Peyer's patch (tissue), 4 donors: Measurements from ENCODE around the gene CHST11. TPM values are rescaled to one million over a fixed set of nuclear protein-coding genes. Genes with fewer than 3 reads are reported as not detected.

ENCODE experiments used
- DNase-seq, 3 donors: peaks; one replicate each; pipeline ENCODE4 v3.0.0-alpha.2; 2017 to 2019
- H3K27ac ChIP-seq, 4 donors: fragments of 200-600 bp; sonication (generic); one replicate each; pipeline ENCODE4 v1.5.1; 2016 to 2019
- H3K27me3 ChIP-seq, 2 donors: fragments of 200-600 bp; sonication (generic); one replicate each; pipeline ENCODE4 v1.5.1; 2019
- H3K36me3 ChIP-seq, 3 donors: fragments of 200-600 bp; sonication (generic); one replicate each; pipeline ENCODE4 v1.5.1; 2016 to 2019
- H3K4me1 ChIP-seq, 4 donors: fragments of 200-600 bp; sonication (generic); one replicate each; pipeline ENCODE4 v1.5.1; 2016 to 2019
- H3K4me3 ChIP-seq, 4 donors: fragments of 200-600 bp; sonication (generic); 1 replicate in 3 of 4; 2 replicates in 1 of 4; pipeline ENCODE4 v1.5.1; 2016 to 2019; ENCODE audit warnings: mild to moderate bottlenecking in 1 of 4
- H3K9me3 ChIP-seq, 4 donors: fragments of 200-600 bp; sonication (generic); one replicate each; pipeline ENCODE4 v1.5.1; 2016 to 2019; ENCODE audit warnings: mild to moderate bottlenecking in 1 of 4
- CTCF ChIP-seq, 6 experiments: fragments of 450-650 bp in 4 of 6; fragments of 200-600 bp in 2 of 6; sonication (generic) in 1 of 6; IDR thresholded peaks; one replicate each; pipeline ENCODE4 v1.5.1; 2017 to 2019; ENCODE audit warnings: antibody characterized with exemption in 6 of 6, mild to moderate bottlenecking in 3 of 6, moderate library complexity in 1 of 6
- POLR2A ChIP-seq, 2 donors: fragments of 450-650 bp; IDR thresholded peaks; one replicate each; pipeline ENCODE4 v1.5.1; 2017; ENCODE audit warnings: antibody characterized with exemption in 2 of 2, mild to moderate bottlenecking in 2 of 2, moderate library complexity in 2 of 2
- total RNA-seq, 4 donors: library from RNA; depleted of rRNA; stranded (reverse); fragments of >200 nt; gene quantifications; one replicate each; pipeline ENCODE4 v1.1.0, GENCODE V29; 2016

CHST11 gene
- total RNA-seq, 4 donors from 2014 or later = 9.9 to 119 (median 15.6) TPM

- Histone ChIP-seq H3K9me3 (no peaks in the 10 kb centered on the region), H3K36me3 (no peaks in the 10 kb centered on the region), H3K27ac (peak overlapping the region in 3 of 4 donors; percentile 53 to 56 (median 56)), H3K4me1 (peaks cover 0 to 8% (median 7%) of the 10 kb centered on the region in 4 donors), H3K27me3 (no peaks in the 10 kb centered on the region), H3K4me3 (no peak overlapping the region)
- TF ChIP-seq POLR2A (IDR thresholded peaks at IDR 0.05) (no peak), CTCF (IDR thresholded peaks at IDR 0.05) (no peak)
- no peak for DNase-seq
Observed at GRCh38 chr12:104603545-104603973, 146.8 kb downstream of the CHST11 start.

- no peaks in the 10 kb centered on the region for H3K9me3 ChIP-seq
- H3K27me3 ChIP-seq = no peaks in the 10 kb centered on the region
- H3K4me1 ChIP-seq = peaks cover 0 to 8% (median 7%) of the 10 kb centered on the region in 4 donors
- peak overlapping the region in 3 of 4 donors; percentile 53 to 56 (median 56) for H3K27ac ChIP-seq
- H3K36me3 ChIP-seq = no peaks in the 10 kb centered on the region
- DNase-seq = peak in 2 of 3 donors; percentile 52 to 73
- no peak overlapping the region for H3K4me3 ChIP-seq
- TF ChIP-seq POLR2A (IDR thresholded peaks at IDR 0.05) (no peak), CTCF (IDR thresholded peaks at IDR 0.05) (peak in 1 of 6 experiments; percentile 2)
Observed at GRCh38 chr12:104604070-104604994, 147.6 kb downstream of the CHST11 start.

GRCh38 chr12:104604995-104605675, 148.4 kb downstream of the CHST11 start:
- TF ChIP-seq CTCF (IDR thresholded peaks at IDR 0.05) = no peak
- no peak for TF ChIP-seq POLR2A (IDR thresholded peaks at IDR 0.05)
- peak overlapping the region in 2 of 4 donors; percentile 56 for H3K27ac ChIP-seq

GRCh38 chr12:104605685-104606084, 148.9 kb downstream of the CHST11 start:
- no peak overlapping the region for H3K4me3 ChIP-seq
- H3K27me3 ChIP-seq = no peaks in the 10 kb centered on the region
- peak in 1 of 3 donors; percentile 66 for DNase-seq
- H3K9me3 ChIP-seq = no peaks in the 10 kb centered on the region
- TF ChIP-seq CTCF (IDR thresholded peaks at IDR 0.05) (no peak), POLR2A (IDR thresholded peaks at IDR 0.05) (no peak)
- no peaks in the 10 kb centered on the region for H3K36me3 ChIP-seq
- H3K4me1 ChIP-seq = peaks cover 0 to 8% (median 7%) of the 10 kb centered on the region in 4 donors
- peak overlapping the region in 1 of 4 donors; percentile 10 for H3K27ac ChIP-seq

More at GRCh38 chr12:104604995-104605675, 148.4 kb downstream of the CHST11 start:
- Histone ChIP-seq H3K9me3 (no peaks in the 10 kb centered on the region), H3K27me3 (no peaks in the 10 kb centered on the region), H3K4me3 (no peak overlapping the region), H3K36me3 (no peaks in the 10 kb centered on the region), H3K4me1 (peaks cover 0 to 8% (median 7%) of the 10 kb centered on the region in 4 donors)
- no peak for DNase-seq

GRCh38 chr12:104608998-104609397, 152.2 kb downstream of the CHST11 start:
- no peaks in the 10 kb centered on the region for H3K9me3 ChIP-seq
- no peak for TF ChIP-seq POLR2A (IDR thresholded peaks at IDR 0.05)
- no peak for TF ChIP-seq CTCF (IDR thresholded peaks at IDR 0.05)
- DNase-seq = no peak
- no peak overlapping the region for H3K27ac ChIP-seq
- H3K4me3 ChIP-seq = no peak overlapping the region
- H3K36me3 ChIP-seq = no peaks in the 10 kb centered on the region
- H3K27me3 ChIP-seq = no peaks in the 10 kb centered on the region
- H3K4me1 ChIP-seq = peaks cover 0 to 4% (median 3%) of the 10 kb centered on the region in 4 donors
